Ovary (tissue), 3 donors: ENCODE measurements around the gene MS4A5.

Experiments used
- CTCF ChIP-seq, 3 donors: fragments of 450-650 bp in 2 of 3; fragments of 200-600 bp in 1 of 3; IDR thresholded peaks; one replicate each; pipeline versions ENCODE4 v1.5.1 to v1.8.0; 2016 to 2022; ENCODE audit warnings: antibody characterized with exemption in 3 of 3, mild to moderate bottlenecking in 1 of 3
- EP300 ChIP-seq: sonication (generic); formaldehyde crosslinking; IDR thresholded peaks from one replicate; pipeline ENCODE4 v1.6.1; 2017; ENCODE audit warnings: antibody characterized with exemption
- POLR2A ChIP-seq: fragments of 450-650 bp; IDR thresholded peaks from one replicate; pipeline ENCODE4 v1.6.1; 2017; ENCODE audit warnings: antibody characterized with exemption, mild to moderate bottlenecking, moderate library complexity
- donor health status: DM: no; HTN: no; CAD: no.

GRCh38 chr11:60477035-60477445 is 47.7 kb downstream of the MS4A5 start:
- TF ChIP-seq CTCF (IDR thresholded peaks at IDR 0.05) = no peak
- TF ChIP-seq POLR2A = no peak
- TF ChIP-seq EP300 = no peak
